CD4-positive, alpha-beta T cell treated with Interleukin-12 subunit alpha and Interleukin-12 subunit beta, for 1 hour (primary cell): ENCODE data around the gene ATE1.

Experiments
- DNase-seq: peaks from one replicate; pipeline ENCODE4 v3.0.0-alpha.2; 2020

Gene ATE1

GRCh38 chr10:121865554-121865953 lies 62.3 kb downstream of the ATE1 start:
- no peak for DNase-seq

DNA sequence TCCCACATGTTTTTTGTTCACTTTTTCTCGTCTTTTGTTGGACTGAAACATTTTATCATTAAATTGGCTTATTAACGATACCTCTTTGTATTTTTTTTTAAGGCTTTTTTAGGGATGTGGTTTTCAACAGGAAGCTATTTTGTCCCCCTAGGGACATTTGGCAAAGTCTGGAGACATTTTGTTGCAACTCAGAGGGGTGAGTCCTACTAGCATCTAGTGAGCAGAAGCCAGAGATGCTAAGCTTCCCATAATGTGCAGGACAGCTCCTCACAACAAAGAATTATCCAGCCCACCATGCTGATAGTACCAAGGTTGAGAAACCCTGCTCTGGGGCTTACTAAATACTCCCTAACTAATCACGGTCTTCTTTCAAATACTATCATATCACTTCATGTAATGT lies 63.2 kb downstream of the ATE1 start:
- no peak for DNase-seq

- no peak for DNase-seq
Observed at GRCh38 chr10:121864168-121864567, 63.7 kb downstream of the ATE1 start.

DNA sequence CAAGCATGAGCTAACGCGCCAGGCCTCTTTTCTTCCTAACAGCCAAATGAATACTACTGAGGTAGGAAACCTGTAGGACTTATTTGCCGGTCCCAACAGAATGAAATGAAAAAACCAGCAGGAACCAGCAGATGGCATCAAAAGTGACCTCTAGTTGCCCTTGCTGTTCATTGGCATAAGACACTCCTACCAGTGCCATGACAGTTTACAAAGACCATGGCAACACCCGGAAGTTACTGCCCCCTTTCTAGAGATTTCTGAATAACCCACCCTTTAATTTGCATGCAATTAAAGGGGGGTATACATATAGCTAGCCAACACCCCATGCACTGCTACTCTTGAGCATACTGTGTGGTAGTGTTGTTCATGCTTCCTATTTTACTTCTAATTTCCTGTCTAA lies 65.2 kb downstream of the ATE1 start:
- no peak for DNase-seq

DNA sequence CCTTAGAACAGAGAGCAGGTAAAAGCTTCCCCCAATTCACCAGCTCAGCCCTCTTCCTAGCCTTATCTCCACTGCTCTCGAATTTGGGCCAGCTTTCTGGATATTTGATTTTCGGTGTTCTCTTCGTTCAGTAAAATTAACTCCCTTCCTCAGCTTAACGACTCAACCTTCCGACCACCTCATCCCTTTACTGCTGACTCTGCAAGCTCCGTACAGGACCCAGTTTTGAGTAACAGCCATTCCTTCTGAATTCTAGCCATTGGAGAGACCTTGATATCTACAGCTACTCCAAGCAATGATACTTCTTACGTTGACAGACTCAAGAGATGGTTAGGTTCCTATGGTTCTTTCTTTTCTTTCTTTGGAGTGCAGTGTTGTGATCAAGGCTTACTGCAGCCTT lies 65.8 kb downstream of the ATE1 start:
- no peak for DNase-seq

DNA sequence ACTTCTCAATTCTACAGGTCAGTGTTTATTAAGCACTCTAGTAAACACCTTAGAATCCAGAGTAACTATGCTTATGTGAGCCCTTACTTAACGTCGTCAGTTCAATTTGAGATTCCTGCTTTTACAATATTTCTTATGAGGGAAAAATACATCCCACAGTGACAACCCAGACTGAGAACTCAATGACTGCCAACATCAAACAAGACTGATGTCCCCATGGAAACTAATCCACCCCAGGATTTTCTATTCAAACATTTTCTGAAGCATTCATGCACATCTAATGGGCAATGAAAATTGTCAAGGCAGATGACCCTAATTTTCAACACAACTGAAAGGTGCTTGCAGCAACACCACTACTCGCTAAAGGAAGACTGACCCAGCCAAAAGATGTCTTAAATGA lies 67.0 kb downstream of the ATE1 start:
- DNase-seq, result no peak

GRCh38 chr10:121854809-121855445 lies 72.9 kb downstream of the ATE1 start:
- DNase-seq, result no peak

DNA sequence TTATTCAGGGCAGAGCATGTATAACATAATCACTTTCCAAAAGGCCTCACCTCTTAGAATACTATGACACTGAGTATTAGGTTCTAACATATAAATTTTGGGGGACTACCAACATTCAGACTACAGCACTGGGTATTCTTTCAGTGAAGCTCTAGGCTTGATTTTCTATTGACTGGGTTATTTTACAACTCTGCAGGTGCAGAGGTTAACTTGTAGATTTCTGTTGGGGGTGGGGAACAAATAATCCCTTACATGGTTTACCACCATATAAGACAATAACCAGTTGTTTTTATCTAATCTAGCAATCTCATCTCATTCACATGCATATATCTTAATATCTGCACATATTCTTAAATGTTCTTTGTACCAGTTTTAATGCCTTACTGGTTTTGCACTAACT lies 73.9 kb downstream of the ATE1 start:
- DNase-seq, result no peak

GRCh38 chr10:121851786-121852185 lies 76.0 kb downstream of the ATE1 start:
- no peak for DNase-seq

DNA sequence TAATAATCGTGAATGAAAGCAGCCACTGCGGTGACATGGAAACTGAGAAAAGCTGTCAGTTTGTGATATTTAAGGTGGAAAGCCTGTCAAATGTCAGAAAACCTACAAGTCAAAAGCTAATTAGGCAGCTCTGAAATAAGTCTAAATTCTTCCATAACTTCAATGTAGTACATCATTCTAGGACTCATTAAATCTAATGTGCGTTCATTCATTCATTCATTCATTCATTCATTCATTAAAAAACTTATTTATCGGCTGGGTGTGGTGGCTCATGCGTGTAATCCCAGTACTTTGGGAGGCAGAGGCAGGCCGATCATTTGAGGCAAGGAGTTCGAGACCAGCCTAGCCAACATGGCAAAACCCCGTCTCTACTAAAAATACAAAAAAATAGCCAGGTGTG lies 79.7 kb downstream of the ATE1 start:
- no peak for DNase-seq

- DNase-seq, result no peak
Observed at GRCh38 chr10:121846555-121846954, 81.3 kb downstream of the ATE1 start.

GRCh38 chr10:121845044-121845784 lies 82.6 kb downstream of the ATE1 start:
- no peak for DNase-seq

- no peak for DNase-seq
Observed at GRCh38 chr10:121844537-121844936, 83.3 kb downstream of the ATE1 start.

DNA sequence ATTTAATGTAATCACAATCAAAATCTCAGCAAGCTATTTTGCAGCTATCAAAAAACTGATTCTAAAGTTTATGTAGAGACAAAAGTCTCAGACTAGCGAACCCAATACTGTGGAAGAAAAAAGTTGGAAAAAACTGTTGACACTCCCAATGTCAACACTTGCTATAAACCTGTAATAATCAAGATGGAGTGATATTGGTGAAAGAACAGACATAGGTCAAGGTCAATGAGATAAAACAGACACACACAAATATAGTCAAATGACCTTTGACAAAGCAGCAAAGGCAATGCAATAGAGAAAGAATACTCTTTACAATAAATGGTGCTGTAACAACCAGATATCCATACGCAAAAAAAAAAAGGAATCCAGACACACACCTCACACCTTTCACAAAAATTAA lies 84.5 kb downstream of the ATE1 start:
- no peak for DNase-seq

- DNase-seq, result no peak
Observed at GRCh38 chr10:121841862-121842261, 86.0 kb downstream of the ATE1 start.

- no peak for DNase-seq
Observed at GRCh38 chr10:121838931-121839330, 88.9 kb downstream of the ATE1 start.

DNA sequence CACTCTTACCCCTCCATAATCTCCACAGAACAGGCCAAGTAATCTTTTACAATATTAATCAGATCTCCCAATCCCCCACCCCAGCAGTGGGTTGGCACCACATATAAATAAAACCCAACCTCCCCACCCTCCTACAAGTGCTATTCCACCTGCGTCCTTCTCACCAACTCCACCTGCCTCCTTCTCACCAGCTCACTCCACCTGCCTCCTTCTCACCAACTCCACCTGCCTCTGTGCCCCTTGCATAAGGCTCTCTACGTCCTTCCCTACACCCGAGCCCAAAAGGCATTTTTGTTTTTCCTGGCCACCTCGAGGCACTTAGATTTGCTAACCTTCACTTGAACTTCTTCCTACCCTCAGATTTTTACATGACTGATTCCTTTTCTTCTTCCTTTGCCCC lies 89.7 kb downstream of the ATE1 start:
- DNase-seq, result no peak

- no peak for DNase-seq
Observed at GRCh38 chr10:121836171-121836570, 91.7 kb downstream of the ATE1 start.

DNA sequence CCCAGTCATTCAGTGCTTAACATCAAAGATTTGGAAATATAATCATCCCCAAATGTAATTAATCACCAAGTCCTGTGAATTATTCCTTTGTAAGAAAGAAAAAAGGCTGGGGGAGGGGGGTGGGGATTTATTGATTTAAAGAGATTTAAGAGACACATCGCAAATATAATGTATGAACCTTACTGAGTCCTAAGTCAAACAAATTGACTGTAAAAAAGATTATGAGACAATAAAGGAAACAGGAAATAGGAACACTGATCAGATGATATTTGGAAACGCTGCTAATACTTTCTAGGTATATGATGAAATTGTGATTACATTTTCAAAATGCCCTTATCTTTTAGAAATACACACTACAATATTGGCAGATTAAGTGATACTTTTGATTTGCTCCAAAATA lies 92.5 kb downstream of the ATE1 start:
- no peak for DNase-seq

- no peak for DNase-seq
Observed at GRCh38 chr10:121834757-121835156, 93.1 kb downstream of the ATE1 start.

DNA sequence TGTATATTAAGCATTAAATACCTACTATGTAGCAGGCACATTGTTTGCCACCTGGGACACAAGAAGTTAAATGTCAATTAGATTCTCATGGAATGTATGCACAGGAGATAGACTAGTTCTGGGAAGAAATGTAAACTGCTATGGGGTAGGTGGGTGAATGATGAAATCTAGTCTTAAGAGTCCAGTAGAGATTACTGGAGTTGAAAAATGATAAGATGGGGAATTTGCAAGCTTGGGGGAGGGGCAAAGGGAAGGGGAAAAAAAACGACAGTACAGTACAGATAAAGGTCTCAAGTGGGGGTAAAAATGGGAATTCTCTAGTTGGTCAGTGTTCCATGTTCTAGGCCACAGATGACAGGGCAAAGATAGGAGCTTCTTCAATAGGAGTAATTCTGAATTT lies 94.4 kb downstream of the ATE1 start:
- DNase-seq, result no peak

DNA sequence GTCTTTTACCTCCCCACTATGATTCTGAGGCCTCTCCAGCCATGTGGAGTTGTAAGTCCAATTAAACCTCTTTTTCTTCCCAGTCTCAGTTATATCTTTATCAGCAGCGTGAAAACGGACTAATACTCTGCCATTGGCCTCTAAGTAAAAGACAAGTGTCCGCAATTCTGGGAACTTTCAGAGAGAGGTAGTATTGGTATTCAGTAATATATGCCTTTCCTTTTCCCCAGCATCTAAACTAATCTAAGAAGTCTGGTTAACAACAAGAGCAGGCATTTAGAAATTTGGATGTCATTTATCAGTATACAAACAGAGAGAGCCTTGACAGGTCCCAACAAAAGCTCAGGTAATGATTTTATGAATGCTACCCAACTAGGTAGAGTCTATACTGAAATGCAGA lies 95.2 kb downstream of the ATE1 start:
- DNase-seq, result no peak

- no peak for DNase-seq
Observed at GRCh38 chr10:121831777-121832176, 96.1 kb downstream of the ATE1 start.

DNA sequence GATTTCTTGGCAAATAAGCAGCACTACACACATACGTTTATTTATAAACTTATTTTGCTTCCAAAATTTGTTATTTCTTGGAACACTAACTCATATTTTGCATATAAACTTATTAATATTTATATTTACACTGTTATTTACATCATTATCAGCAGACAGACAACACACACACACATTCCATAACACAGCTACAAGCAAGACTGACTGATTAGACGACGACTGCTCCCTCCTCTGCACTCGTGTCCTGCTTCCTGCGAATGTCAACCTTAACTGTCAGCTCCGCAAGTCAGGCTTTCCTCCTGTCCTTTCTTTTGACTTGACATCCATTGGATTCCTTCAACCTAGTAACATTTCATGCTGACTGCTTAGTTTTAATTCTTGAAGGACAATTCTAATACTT lies 96.6 kb downstream of the ATE1 start:
- DNase-seq, result no peak

GRCh38 chr10:121830101-121830500 lies 97.7 kb downstream of the ATE1 start:
- DNase-seq, result no peak
